Liver (tissue), 9 donors: ENCODE results near the gene C3orf22. TPM values are rescaled to one million over a fixed set of nuclear protein-coding genes. Genes with fewer than 3 reads are reported as not detected.

Experiments
- DNase-seq: peaks from one replicate; pipeline ENCODE4 v3.0.0-alpha.2; 2017; ENCODE audit warnings: low spot score
- H3K27ac ChIP-seq, 2 donors: one replicate each; pipeline ENCODE4 v1.7.0; 2013; ENCODE audit warnings: inconsistent platforms in 2 of 2, low read length in 2 of 2, control low read depth in 1 of 2, low read depth in 1 of 2, mild to moderate bottlenecking in 1 of 2
- H3K27me3 ChIP-seq, 4 donors: one replicate each; pipeline versions ENCODE4 v1.6.1 to v1.7.0; 2013; ENCODE audit warnings: low read length in 3 of 4, inconsistent platforms in 1 of 4, mild to moderate bottlenecking in 1 of 4, moderate library complexity in 1 of 4; ENCODE audit not compliant: control insufficient read depth in 4 of 4, insufficient read depth in 4 of 4
- H3K36me3 ChIP-seq, 4 donors: one replicate each; pipeline versions ENCODE4 v1.6.1 to v1.7.0; 2013; ENCODE audit warnings: low read length in 3 of 4, mild to moderate bottlenecking in 3 of 4, low read depth in 1 of 4, moderate library complexity in 1 of 4; ENCODE audit not compliant: control insufficient read depth in 4 of 4, insufficient read depth in 3 of 4
- H3K4me1 ChIP-seq, 4 donors: one replicate each; pipeline versions ENCODE4 v1.6.1 to v1.7.0; 2013; ENCODE audit warnings: low read length in 3 of 4, mild to moderate bottlenecking in 3 of 4, moderate library complexity in 1 of 4; ENCODE audit not compliant: control insufficient read depth in 4 of 4, insufficient read depth in 4 of 4
- H3K4me3 ChIP-seq, 3 donors: one replicate each; pipeline versions ENCODE4 v1.6.1 to v1.7.0; 2013; ENCODE audit warnings: low read length in 3 of 3, control low read depth in 1 of 3, low read depth in 1 of 3, mild to moderate bottlenecking in 1 of 3
- H3K9ac ChIP-seq, 2 donors: one replicate each; pipeline ENCODE4 v1.7.0; 2013; ENCODE audit warnings: low read length in 2 of 2, mild to moderate bottlenecking in 2 of 2, moderate library complexity in 2 of 2, control low read depth in 1 of 2, low read depth in 1 of 2
- H3K9me3 ChIP-seq, 4 donors: one replicate each; pipeline versions ENCODE4 v1.6.1 to v1.7.0; 2013; ENCODE audit warnings: low read length in 3 of 4; ENCODE audit not compliant: control insufficient read depth in 4 of 4
- ATF3 ChIP-seq: IDR thresholded peaks from 2 replicates; pipeline ENCODE4 v1.6.1; 2016; ENCODE audit warnings: antibody characterized with exemption
- CTCF ChIP-seq: fragments of 150-350 bp; IDR thresholded peaks from 2 replicates; pipeline ENCODE4 v1.5.1; 2017; ENCODE audit warnings: improper control_type of control experiment, low read depth, low read length; ENCODE audit not compliant: missing input control
- EGR1 ChIP-seq, 2 donors: IDR thresholded peaks; 2 replicates each; pipeline ENCODE4 v1.6.1; 2016 to 2018; ENCODE audit warnings: antibody characterized with exemption in 2 of 2, low read depth in 2 of 2
- FOXA1 ChIP-seq: IDR thresholded peaks from 2 replicates; pipeline ENCODE4 v1.6.1; 2016; ENCODE audit warnings: antibody characterized with exemption
- FOXA2 ChIP-seq: IDR thresholded peaks from 2 replicates; pipeline ENCODE4 v1.6.1; 2016; ENCODE audit warnings: antibody characterized with exemption
- GABPA ChIP-seq, 2 donors: IDR thresholded peaks in 1 of 2; conservative IDR thresholded peaks in 1 of 2; 2 replicates each; pipeline ENCODE4 v1.6.1; 2016; ENCODE audit warnings: antibody characterized with exemption in 2 of 2, mild to moderate bottlenecking in 1 of 2, moderate library complexity in 1 of 2
- HNF4A ChIP-seq, 2 donors: conservative IDR thresholded peaks; 2 replicates each; pipeline ENCODE4 v1.6.1; 2016; ENCODE audit warnings: antibody characterized with exemption in 2 of 2, mild to moderate bottlenecking in 2 of 2
- HNF4G ChIP-seq: IDR thresholded peaks from 2 replicates; pipeline ENCODE4 v1.6.1; 2016; ENCODE audit warnings: antibody characterized with exemption
- JUND ChIP-seq, 2 donors: IDR thresholded peaks; 2 replicates each; pipeline ENCODE4 v1.6.1; 2016; ENCODE audit warnings: antibody characterized with exemption in 2 of 2
- MAX ChIP-seq: IDR thresholded peaks from 2 replicates; pipeline ENCODE4 v1.6.1; 2016; ENCODE audit warnings: antibody characterized with exemption
- NR2F2 ChIP-seq: IDR thresholded peaks from 2 replicates; pipeline ENCODE4 v1.6.1; 2016; ENCODE audit warnings: antibody characterized with exemption
- RAD21 ChIP-seq, 2 donors: IDR thresholded peaks; 2 replicates each; pipeline ENCODE4 v1.6.1; 2016; ENCODE audit warnings: antibody characterized with exemption in 2 of 2, mild to moderate bottlenecking in 2 of 2
- REST ChIP-seq: IDR thresholded peaks from 2 replicates; pipeline ENCODE4 v1.6.1; 2016; ENCODE audit warnings: antibody characterized with exemption, mild to moderate bottlenecking
- RXRA ChIP-seq, 2 donors: IDR thresholded peaks; 2 replicates each; pipeline ENCODE4 v1.6.1; 2017 to 2018; ENCODE audit warnings: antibody characterized with exemption in 2 of 2, mild to moderate bottlenecking in 1 of 2
- SP1 ChIP-seq: IDR thresholded peaks from 2 replicates; pipeline ENCODE4 v1.6.1; 2018; ENCODE audit warnings: antibody characterized with exemption, mild to moderate bottlenecking
- TAF1 ChIP-seq: conservative IDR thresholded peaks from 2 replicates; pipeline ENCODE4 v1.6.1; 2016; ENCODE audit warnings: antibody characterized with exemption, mild to moderate bottlenecking
- YY1 ChIP-seq: IDR thresholded peaks from 2 replicates; pipeline ENCODE4 v1.6.1; 2016; ENCODE audit warnings: antibody characterized with exemption, mild to moderate bottlenecking
- ZBTB33 ChIP-seq: IDR thresholded peaks from 2 replicates; pipeline ENCODE4 v1.6.1; 2016; ENCODE audit warnings: antibody characterized with exemption
- WGBS: extraction: QIAGEN DNeasy Blood & Tissue Kit; methylation state at CpG from one replicate; pipeline ENCODE4 v1.1.7; 2013; 5-methylcytosine and 5-hydroxymethylcytosine counted together
- polyA plus RNA-seq, 2 donors: library from polyadenylated mRNA; stranded (reverse) in 1 of 2; unstranded in 1 of 2; fragments of 200-250 nt in 1 of 2; fragments of >200 nt in 1 of 2; fragmentation: Nextera tagmentation in 1 of 2; extraction: Ambion mirVana in 1 of 2; gene quantifications; one replicate each; pipeline versions ENCODE4 v1.2.1 to v1.2.3, GENCODE V29; 2013 to 2015
- total RNA-seq, 2 donors: library from RNA; depleted of rRNA; stranded (reverse); fragments of >200 nt; gene quantifications; one replicate each; pipeline ENCODE4 v1.2.3, GENCODE V29; 2014
- donor health status: healthy.
- donor health status: healthy.
- donor health status: healthy.
- donor health status: healthy.
- donor health status: healthy.

C3orf22 gene
- total and polyA plus RNA-seq, 4 donors = not detected

GRCh38 chr3:126524429-126524988 is 34.2 kb downstream of the C3orf22 start:
- H3K27me3 ChIP-seq = no peaks in the 10 kb centered on the region
- peak overlapping the region; percentile 75 to 81 (median 78) for H3K4me3 ChIP-seq
- H3K9me3 ChIP-seq = no peaks in the 10 kb centered on the region
- peak overlapping the region; percentile 94 to 96 for H3K27ac ChIP-seq
- TF ChIP-seq CTCF (no peak), RXRA (IDR thresholded peaks at IDR 0.05) (peak in 1 of 2 donors; percentile 9)
- DNase-seq = peak; percentile 48
- WGBS = 4% methylated on average over 31 of the region's 31 CpGs
- H3K9ac ChIP-seq = peak overlapping the region; percentile 91 to 93
- peaks cover 8 to 90% (median 68%) of the 10 kb centered on the region in 4 donors for H3K4me1 ChIP-seq
- no peaks in the 10 kb centered on the region for H3K36me3 ChIP-seq

GRCh38 chr3:126523745-126524428 is 34.8 kb downstream of the C3orf22 start, which contains the start of gene CHST13:
TSS of gene CHST13 (plus strand) at chr3:126524155. CDS start at chr3:126524333, 178 bp downstream.
- peak; percentile 71 for DNase-seq
- no peaks in the 10 kb centered on the region for H3K27me3 ChIP-seq
- no peaks in the 10 kb centered on the region for H3K9me3 ChIP-seq
- H3K4me3 ChIP-seq = peak within 1 kb of the TSS; percentile 75 to 81 (median 78)
- H3K27ac ChIP-seq = peak within 1 kb of the TSS; percentile 94 to 96
- WGBS = 4% methylated on average over 56 of the region's 56 CpGs
- TF ChIP-seq JUND (IDR thresholded peaks at IDR 0.05) = peak in 1 of 2 donors; percentile 43
- TF ChIP-seq CTCF = no peak
- no peak for TF ChIP-seq NR2F2
- no peak for TF ChIP-seq ATF3
- TF ChIP-seq YY1 = peak; percentile 73
- peak; percentile 91 to 93 for TF ChIP-seq HNF4A (conservative IDR thresholded peaks at IDR 0.05)
- TF ChIP-seq TAF1 = no peak
- TF ChIP-seq ZBTB33 = no peak
- TF ChIP-seq EGR1 (IDR thresholded peaks at IDR 0.05; ENCODE audit: low read depth in 2 of 2) = peak in 1 of 2 donors; percentile 5
- TF ChIP-seq SP1 = peak; percentile 70
- no peak for TF ChIP-seq FOXA1
- TF ChIP-seq FOXA2 = no peak
- TF ChIP-seq MAX = no peak
- TF ChIP-seq GABPA (IDR thresholded peaks at IDR 0.05 in 1 of 2, conservative IDR thresholded peaks at IDR 0.05 in 1 of 2) = no peak
- TF ChIP-seq REST = peak; percentile 66
- TF ChIP-seq RAD21 (IDR thresholded peaks at IDR 0.05) = no peak
- TF ChIP-seq HNF4G = peak; percentile 94
- peak; percentile 36 to 48 for TF ChIP-seq RXRA (IDR thresholded peaks at IDR 0.05)
- no peaks in the 10 kb centered on the region for H3K36me3 ChIP-seq
- H3K4me1 ChIP-seq = peaks cover 7 to 90% (median 67%) of the 10 kb centered on the region in 4 donors
- H3K9ac ChIP-seq = peak within 1 kb of the TSS; percentile 91 to 93
